GM12874 (cell line): ENCODE results near the gene ROBO2.

Experiments used
- CTCF ChIP-seq: IDR thresholded peaks from 2 replicates; pipeline ENCODE4 v1.5.1; 2011; ENCODE audit warnings: low read depth, mild to moderate bottlenecking, control low read depth, low read length, moderate library complexity; ENCODE audit not compliant: insufficient read depth

ROBO2 gene

DNA sequence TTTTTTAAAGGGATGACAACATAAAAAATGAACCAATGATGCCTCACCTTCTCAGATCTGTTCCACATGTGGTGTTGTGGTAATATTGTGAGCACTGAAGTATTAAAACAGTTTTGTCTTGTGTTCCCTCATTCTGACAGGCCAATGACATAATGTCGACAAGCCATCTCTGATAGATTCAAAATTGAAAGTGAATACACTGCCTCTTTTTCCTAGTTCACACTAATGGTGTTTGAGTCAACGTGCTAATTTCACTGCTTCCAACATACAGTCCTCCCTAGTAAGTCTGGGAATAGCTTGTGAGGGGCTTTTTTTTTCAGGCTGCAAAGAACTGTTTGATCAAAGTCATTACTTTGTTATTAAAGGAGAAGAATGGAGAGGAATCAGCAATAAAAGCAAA, 82.8 kb downstream of the ROBO2 start:
- no peak for TF ChIP-seq CTCF

GRCh38 chr3:77125966-77126365, 86.1 kb downstream of the ROBO2 start:
- no peak for TF ChIP-seq CTCF

- no peak for TF ChIP-seq CTCF
Measured at GRCh38 chr3:77134769-77135168, 94.9 kb downstream of the ROBO2 start.

DNA sequence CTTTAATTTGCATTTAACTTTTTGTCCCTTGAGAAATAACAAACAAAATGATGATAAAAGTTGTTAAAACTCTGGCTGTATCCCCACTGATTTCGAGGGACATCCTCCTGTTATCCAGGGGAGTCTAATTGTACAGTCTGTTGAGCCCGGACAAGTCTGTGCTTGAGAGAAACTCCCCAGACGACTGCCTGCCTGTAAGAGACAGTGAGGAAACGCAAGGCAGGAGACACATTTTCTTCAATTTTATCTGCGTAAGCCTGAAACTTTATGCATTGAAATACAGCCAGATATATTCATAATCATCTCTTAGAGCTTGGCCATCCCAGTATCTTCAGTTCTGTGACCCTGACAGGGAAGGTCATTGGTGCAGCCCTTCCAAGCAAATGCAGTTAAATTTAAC, 97.7 kb downstream of the ROBO2 start:
- no peak for TF ChIP-seq CTCF

GRCh38 chr3:77139624-77140023, 99.7 kb downstream of the ROBO2 start:
- TF ChIP-seq CTCF = no peak

- no peak for TF ChIP-seq CTCF
Measured at GRCh38 chr3:77141423-77141822, 101.5 kb downstream of the ROBO2 start.

GRCh38 chr3:77142578-77142977, 102.7 kb downstream of the ROBO2 start:
- TF ChIP-seq CTCF = no peak

DNA sequence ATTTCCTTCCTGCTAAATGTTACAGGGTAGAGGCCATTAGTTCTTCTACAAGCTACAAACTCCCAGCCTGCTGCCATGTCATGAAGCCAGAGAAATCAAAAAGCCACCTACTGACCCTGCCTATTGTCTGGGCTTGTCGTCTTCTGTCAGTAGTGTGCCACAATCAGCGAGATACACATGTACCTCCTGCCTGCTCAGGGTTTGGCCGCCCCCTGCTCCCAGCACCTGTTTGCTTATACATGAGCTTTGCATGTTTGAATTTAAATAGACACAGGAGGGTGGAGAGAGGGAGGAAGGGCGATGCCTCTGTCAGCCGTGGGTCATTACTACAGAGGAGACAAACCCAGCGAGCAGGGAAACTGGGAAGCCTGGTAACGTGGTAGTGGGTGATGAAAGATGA, 106.1 kb downstream of the ROBO2 start:
- no peak for TF ChIP-seq CTCF
